ENCODE results near the gene C17orf75.
"Not testable (repeated sequence)": the region's sequence is repeated elsewhere in the genome, so short reads cannot be mapped to it uniquely, and the experiment has no call there.

Gene C17orf75

DNA sequence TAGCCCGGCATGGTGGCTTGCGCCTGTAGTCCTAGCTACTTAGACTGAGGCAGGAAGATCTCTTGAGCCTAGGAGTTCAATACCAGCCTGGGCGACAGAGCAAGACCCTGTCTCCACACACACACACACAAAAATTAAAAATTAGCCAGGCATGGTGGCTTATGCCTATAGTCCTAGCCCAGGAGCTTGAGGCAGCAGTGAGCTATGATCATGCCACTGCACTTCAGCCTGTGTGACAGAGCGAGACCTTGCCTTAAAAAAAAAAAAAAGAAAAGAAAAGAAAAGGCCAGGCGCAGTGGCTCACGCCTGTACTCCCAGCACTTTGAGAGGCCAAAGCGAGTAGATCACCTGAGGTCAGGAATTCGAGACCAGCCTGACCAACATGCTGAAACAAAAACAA is 23.9 kb downstream of the C17orf75 start:
- no peak for DNase-seq (ENCODE audit: low read depth)
- H3K4me3 ChIP-seq (ENCODE audit: low read depth, low read length) = no peak overlapping the region
- no peak for TF ChIP-seq CTCF (conservative IDR thresholded peaks at IDR 0.05; ENCODE audit: low read depth, low read length)

GRCh38 chr17:32317353-32317752 is 24.6 kb downstream of the C17orf75 start:
- H3K4me3 ChIP-seq (ENCODE audit: low read depth, low read length) = no peak overlapping the region
- no peak for DNase-seq (ENCODE audit: low read depth)
- no peak for TF ChIP-seq CTCF (conservative IDR thresholded peaks at IDR 0.05; ENCODE audit: low read depth, low read length)

DNA sequence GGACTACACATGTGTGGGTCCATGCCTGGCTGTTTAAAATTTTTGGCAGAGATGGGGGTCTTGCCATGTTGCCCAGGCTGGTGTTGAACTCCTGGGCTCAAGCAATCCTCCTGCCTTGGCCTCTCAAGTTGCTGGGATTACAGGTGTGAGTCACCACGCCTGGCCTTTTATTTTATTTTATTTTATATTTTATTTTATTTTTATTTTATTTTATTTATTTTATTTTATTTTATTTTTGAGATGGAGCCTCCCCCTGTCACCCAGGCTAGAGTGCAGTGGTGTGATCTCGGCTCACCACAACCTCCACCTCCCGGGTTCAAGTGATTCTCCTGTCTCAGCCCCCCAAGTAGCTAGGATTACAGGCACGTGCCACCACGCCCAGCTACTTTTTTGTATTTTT is 25.3 kb downstream of the C17orf75 start:
- not testable (repeated sequence) for H3K4me3 ChIP-seq (ENCODE audit: low read depth, low read length); DNase-seq (ENCODE audit: low read depth)

DNA sequence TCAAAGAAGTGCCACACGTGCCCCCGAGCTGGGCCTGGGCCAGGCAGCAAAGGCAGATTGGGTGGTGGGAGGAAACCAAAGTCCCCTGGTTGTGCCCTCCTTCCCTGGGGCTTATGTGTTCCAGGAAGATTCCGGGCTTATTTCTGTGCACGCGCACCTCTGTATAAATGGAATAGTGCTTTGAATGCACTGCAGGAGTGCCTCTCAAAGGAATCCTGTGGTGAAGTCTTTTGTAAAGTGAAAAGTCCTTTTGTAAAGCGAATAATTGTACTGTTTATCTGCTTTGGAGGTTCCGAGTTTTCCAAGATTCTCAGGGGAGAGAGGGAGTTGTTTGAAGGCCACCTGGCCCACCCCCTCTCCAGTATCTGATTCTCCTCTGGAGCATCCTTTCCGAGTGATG is 26.8 kb downstream of the C17orf75 start:
- DNase-seq (ENCODE audit: low read depth) = no peak
- no peak overlapping the region for H3K4me3 ChIP-seq (ENCODE audit: low read depth, low read length)
- no peak for TF ChIP-seq CTCF (conservative IDR thresholded peaks at IDR 0.05; ENCODE audit: low read depth, low read length)

- DNase-seq (ENCODE audit: low read depth) = no peak
- H3K4me3 ChIP-seq (ENCODE audit: low read depth, low read length) = no peak overlapping the region
- no peak for TF ChIP-seq CTCF (conservative IDR thresholded peaks at IDR 0.05; ENCODE audit: low read depth, low read length)
Observed at GRCh38 chr17:32314636-32315035, 27.3 kb downstream of the C17orf75 start.

GRCh38 chr17:32311028-32311536 is 30.9 kb downstream of the C17orf75 start:
- no peak overlapping the region for H3K4me3 ChIP-seq (ENCODE audit: low read depth, low read length)
- no peak for TF ChIP-seq CTCF (conservative IDR thresholded peaks at IDR 0.05; ENCODE audit: low read depth, low read length)
- DNase-seq (ENCODE audit: low read depth) = peak; percentile 10

GRCh38 chr17:32307658-32308057 is 34.3 kb downstream of the C17orf75 start:
- DNase-seq (ENCODE audit: low read depth) = no peak
- TF ChIP-seq CTCF (conservative IDR thresholded peaks at IDR 0.05; ENCODE audit: low read depth, low read length) = no peak
- no peak overlapping the region for H3K4me3 ChIP-seq (ENCODE audit: low read depth, low read length)

DNA sequence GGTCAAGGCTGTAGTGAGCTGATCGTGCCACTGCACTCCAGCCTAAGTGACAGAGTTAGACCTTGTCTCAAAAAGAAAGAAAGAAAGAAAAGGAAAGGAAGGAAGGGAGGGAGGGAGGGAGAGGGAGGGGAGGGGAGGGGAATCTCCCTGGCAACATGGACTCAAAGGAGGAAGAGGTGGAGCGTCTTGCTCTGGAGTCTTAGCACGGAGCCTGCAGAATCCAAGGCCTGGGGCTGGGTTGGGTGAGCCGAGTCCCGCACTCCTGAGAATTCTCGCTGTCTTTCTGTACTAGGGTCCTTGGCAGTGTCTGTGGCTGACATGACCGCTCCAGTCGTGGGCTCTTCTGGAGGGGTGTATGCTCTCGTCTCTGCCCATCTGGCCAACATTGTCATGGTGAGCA is 36.9 kb downstream of the C17orf75 start:
- no peak for TF ChIP-seq CTCF (conservative IDR thresholded peaks at IDR 0.05; ENCODE audit: low read depth, low read length)
- no peak overlapping the region for H3K4me3 ChIP-seq (ENCODE audit: low read depth, low read length)

More for the DNA sequence above, 36.9 kb downstream of the C17orf75 start:
- DNase-seq (ENCODE audit: low read depth) = no peak
